NB4 (cell line): ENCODE results near the gene PRICKLE2.

Source experiments
- DNase-seq: peaks from one replicate; pipeline ENCODE4 v3.0.0; 2010; ENCODE audit warnings: low read depth
- H3K4me3 ChIP-seq: one replicate; pipeline ENCODE4 v1.5.1; 2011; ENCODE audit warnings: mild to moderate bottlenecking, low read depth, low read length, moderate library complexity
- MYC ChIP-seq: IDR thresholded peaks from 2 replicates; pipeline ENCODE4 v1.6.1; 2011; ENCODE audit warnings: low read depth, low read length
- POLR2A ChIP-seq: IDR thresholded peaks from 2 replicates; pipeline ENCODE4 v1.6.1; 2011; ENCODE audit warnings: mild to moderate bottlenecking; ENCODE audit not compliant: insufficient read length; ENCODE audit errors: extremely low read depth
- TF ChIP-seq, protein P1 (sequence below): IDR thresholded peaks from 2 replicates; pipeline ENCODE4 v1.6.1; 2011; ENCODE audit warnings: low read depth, low read length
- TF ChIP-seq, protein P2 (sequence below): IDR thresholded peaks from one replicate; pipeline ENCODE4 v1.5.1; 2012; ENCODE audit warnings: low read depth, low read length

The PRICKLE2 gene

DNA sequence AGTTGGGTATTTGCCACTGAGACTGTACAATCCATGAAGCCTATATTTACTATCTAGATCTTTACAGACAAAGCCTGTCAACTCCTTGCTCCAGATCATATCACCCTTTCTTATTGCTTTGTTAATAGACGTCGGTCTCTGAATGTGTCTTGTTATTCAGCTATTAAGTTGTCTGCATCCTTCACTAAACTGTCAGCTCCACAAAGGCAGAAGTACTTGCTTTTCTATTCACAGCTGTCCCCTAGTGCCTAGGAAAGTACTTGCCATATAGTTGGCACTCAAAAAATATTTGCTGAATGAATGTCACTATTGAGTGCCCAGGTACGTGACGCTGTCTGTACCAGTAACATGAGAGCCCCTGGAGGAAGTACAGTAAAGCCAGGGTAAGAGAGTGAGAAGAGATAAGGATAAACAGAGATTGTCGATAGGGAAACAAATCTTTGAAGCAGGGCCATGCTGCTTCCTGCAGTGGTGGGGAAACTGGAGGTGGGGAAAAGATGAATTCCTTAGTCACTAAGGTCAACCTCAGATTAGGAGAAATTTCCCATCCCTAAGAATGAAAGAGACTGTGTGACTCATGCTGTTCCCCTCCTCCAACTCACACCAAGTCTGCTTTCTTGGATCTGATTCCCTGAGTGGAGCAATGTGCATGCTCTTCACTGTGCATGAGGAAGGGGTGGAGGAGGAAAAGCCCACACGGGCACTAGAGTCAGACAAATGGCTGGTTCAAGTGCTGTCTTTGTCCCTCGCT is 36.3 kb downstream of the PRICKLE2 start:
- no peak overlapping the region for H3K4me3 ChIP-seq
- TF ChIP-seq POLR2A, result no peak
- TF ChIP-seq, protein P1, sequence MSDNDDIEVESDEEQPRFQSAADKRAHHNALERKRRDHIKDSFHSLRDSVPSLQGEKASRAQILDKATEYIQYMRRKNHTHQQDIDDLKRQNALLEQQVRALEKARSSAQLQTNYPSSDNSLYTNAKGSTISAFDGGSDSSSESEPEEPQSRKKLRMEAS, result no peak
- TF ChIP-seq, protein P2, sequence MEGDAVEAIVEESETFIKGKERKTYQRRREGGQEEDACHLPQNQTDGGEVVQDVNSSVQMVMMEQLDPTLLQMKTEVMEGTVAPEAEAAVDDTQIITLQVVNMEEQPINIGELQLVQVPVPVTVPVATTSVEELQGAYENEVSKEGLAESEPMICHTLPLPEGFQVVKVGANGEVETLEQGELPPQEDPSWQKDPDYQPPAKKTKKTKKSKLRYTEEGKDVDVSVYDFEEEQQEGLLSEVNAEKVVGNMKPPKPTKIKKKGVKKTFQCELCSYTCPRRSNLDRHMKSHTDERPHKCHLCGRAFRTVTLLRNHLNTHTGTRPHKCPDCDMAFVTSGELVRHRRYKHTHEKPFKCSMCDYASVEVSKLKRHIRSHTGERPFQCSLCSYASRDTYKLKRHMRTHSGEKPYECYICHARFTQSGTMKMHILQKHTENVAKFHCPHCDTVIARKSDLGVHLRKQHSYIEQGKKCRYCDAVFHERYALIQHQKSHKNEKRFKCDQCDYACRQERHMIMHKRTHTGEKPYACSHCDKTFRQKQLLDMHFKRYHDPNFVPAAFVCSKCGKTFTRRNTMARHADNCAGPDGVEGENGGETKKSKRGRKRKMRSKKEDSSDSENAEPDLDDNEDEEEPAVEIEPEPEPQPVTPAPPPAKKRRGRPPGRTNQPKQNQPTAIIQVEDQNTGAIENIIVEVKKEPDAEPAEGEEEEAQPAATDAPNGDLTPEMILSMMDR, result no peak
- no peak for TF ChIP-seq MYC
- no peak for DNase-seq

DNA sequence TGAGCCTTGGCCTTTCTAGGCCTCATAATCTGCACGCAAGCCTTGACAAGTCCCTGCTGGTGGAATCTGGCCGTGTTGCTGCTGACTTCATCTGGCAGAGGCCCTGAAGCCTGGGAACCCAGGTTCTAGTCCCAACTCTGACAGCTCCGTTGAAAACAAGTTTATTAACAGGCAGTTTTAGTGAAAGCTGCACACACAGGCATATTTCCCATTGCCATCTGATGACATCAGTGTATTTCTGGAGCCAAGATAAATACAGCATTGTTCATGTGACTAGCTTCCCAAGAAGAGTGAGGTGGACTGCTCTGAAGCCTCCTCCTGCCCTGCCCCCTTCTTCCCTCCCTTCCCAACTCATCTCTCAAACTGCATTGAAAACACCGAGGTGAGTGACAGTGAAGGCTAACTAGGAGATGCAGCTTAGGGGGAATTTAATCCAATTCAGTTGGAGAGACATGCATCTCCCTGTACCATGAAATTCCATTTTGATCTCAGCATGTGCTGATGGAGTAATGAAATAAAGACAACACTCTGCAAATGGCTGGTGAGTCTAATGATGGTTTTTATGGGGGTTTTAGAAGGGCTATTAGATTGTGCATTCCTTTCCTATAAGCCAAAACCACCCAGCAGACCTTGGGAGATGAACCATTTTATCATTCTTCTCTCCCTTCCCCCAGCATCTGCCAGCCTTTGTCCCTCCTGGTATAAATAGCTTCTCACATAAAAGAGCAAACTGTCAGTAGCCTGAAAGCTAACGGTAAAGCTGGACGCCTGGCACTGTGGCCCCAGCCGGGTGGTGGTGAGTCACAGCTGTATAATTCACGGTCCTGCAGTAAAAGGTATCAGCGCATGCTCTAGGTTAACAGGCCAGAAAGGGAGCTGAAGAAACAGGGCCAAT is 38.0 kb downstream of the PRICKLE2 start:
- TF ChIP-seq, protein P1, result no peak
- no peak for TF ChIP-seq POLR2A
- no peak for TF ChIP-seq MYC
- TF ChIP-seq, protein P2, result no peak
- H3K4me3 ChIP-seq, result no peak overlapping the region
- DNase-seq, result no peak

DNA sequence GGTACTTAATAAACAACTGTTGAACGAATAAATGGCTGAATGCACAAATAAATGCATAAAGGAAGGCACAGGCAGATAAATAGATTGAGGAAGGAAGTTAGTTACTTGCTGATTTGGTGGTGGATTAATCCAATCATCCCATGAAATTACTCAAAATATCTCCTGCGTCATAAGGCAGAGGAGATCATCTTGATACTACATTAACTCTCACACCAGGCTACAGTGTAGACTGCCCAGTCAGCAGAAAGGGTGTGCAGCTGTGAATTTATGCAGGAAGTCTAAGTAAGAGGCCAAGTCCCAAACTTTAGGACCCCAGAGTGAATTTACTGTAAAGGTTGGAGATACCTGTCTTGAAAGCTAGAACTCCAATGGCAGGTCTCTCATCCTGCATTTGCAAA is 38.6 kb downstream of the PRICKLE2 start:
- no peak for TF ChIP-seq MYC
- DNase-seq, result no peak
- no peak overlapping the region for H3K4me3 ChIP-seq

DNA sequence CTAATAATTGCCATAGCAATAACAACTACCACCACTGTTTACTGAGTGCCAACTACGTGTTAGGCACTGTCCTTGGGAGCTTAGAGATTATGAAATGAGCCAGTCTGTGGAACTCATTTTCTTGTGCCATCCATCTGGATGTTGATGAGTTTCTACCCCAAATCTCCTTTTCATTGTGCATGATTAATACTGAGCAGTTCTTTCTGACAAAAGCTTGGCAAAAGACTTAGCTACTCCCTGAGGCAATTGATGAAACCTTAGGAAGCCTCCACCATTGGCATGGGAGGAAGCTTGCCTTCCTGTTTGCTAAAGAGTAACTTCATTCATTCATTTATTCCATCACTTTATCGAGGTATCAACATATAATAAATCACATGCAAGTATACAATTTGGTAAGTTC is 39.8 kb downstream of the PRICKLE2 start:
- TF ChIP-seq, protein P1, result no peak
- no peak for TF ChIP-seq MYC
- TF ChIP-seq POLR2A, result no peak
- TF ChIP-seq, protein P2, result no peak
- DNase-seq, result no peak
- no peak overlapping the region for H3K4me3 ChIP-seq

DNA sequence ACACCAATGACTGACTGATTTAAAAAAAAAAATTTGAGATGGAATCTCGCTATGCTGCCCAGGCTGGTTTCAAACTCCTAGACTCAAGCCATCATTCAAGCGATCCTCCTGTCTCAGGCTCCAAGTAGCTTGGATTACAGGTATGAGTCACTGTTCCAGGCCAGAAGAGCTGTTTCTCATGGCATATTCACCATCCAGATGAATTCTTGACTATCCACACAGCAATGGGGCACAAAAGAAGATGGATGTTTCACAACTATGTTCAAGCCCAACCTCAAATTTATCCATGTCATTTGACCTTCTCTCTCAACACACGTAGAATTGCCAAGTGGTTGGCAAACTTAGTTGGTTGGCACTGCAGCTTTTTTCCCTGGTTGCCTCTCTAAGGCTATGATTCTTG is 40.6 kb downstream of the PRICKLE2 start:
- TF ChIP-seq, protein P1, result no peak
- no peak for TF ChIP-seq POLR2A
- TF ChIP-seq, protein P2, result no peak
- TF ChIP-seq MYC, result no peak
- H3K4me3 ChIP-seq, result no peak overlapping the region
- DNase-seq, result no peak

DNA sequence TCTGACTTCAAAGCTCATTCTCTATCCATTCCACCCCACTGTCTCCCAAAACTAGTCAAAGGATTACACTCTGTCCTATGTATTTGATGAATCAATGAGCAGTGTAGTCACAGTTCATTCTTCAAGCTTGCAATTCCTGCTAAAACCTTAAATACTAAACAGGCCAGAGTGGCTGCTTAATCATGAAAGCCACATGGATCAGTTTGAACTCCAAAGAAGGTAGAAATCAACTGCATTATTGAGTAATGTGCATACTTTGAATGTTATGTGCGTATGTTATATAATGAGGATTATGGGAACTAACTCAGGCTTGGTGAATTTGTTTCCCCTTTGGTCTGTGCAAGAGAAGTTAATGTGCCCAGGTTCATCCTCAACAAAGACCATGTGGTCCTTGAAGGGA is 45.4 kb downstream of the PRICKLE2 start:
- H3K4me3 ChIP-seq, result no peak overlapping the region
- TF ChIP-seq, protein P1, result no peak
- TF ChIP-seq, protein P2, result no peak
- TF ChIP-seq POLR2A, result no peak
- no peak for TF ChIP-seq MYC
- no peak for DNase-seq
